GM21529 (cell line): ENCODE results near the gene CHST4.
"Not testable (repeated sequence)": the region's sequence is repeated elsewhere in the genome, so short reads cannot be mapped to it uniquely, and the experiment has no call there.

Experiments used
- ATAC-seq: cut with Tn5 transposase; IDR thresholded peaks from one replicate; pipeline ENCODE4 v1.9.1; 2021; ENCODE audit not compliant: unreplicated experiment

CHST4 gene

GRCh38 chr16:71569621-71570020 is 43.4 kb downstream of the CHST4 start:
- no peak for ATAC-seq

- no peak for ATAC-seq
Observed at GRCh38 chr16:71570144-71570543, 43.9 kb downstream of the CHST4 start.

- ATAC-seq, result no peak
Observed at GRCh38 chr16:71572497-71573116, 46.4 kb downstream of the CHST4 start.

GRCh38 chr16:71573387-71574094 is 47.3 kb downstream of the CHST4 start:
- no peak for ATAC-seq

GRCh38 chr16:71574702-71575101 is 48.5 kb downstream of the CHST4 start:
- no peak for ATAC-seq

GRCh38 chr16:71576971-71577370 is 50.7 kb downstream of the CHST4 start, which contains the start of gene TAT:
TSS of gene TAT (minus strand) at chr16:71577092. CDS start at chr16:71576415, 677 bp downstream.
- no peak for ATAC-seq

GRCh38 chr16:71582553-71582848 is 56.3 kb downstream of the CHST4 start:
- not testable (repeated sequence) for ATAC-seq

- no peak for ATAC-seq
Observed at GRCh38 chr16:71584543-71585317, 58.5 kb downstream of the CHST4 start.

GRCh38 chr16:71585318-71585703 is 59.1 kb downstream of the CHST4 start:
- no peak for ATAC-seq
